ENCODE measurements around the gene PDZRN3.

- TF ChIP-seq CTCF (IDR thresholded peaks at IDR 0.05), result no peak
- TF ChIP-seq POLR2A (IDR thresholded peaks at IDR 0.05), result no peak
These were observed 76.3 kb downstream of the PDZRN3 start for GRCh38 chr3:73548436-73548835.

All from heart left ventricle (tissue), 13 donors.